Activated T-cell treated with anti-CD3 and anti-CD28 coated beads, Interleukin-2, amount 50 U/mL, for 48 hours (primary cell): ENCODE results near the gene NELL2.
"Not testable (repeated sequence)": the region's sequence is repeated elsewhere in the genome, so short reads cannot be mapped to it uniquely, and the experiment has no call there.

Experiments
- DNase-seq, 2 experiments: peaks; one replicate each; pipeline ENCODE4 v3.0.0-alpha.2; 2020

Gene NELL2

DNA sequence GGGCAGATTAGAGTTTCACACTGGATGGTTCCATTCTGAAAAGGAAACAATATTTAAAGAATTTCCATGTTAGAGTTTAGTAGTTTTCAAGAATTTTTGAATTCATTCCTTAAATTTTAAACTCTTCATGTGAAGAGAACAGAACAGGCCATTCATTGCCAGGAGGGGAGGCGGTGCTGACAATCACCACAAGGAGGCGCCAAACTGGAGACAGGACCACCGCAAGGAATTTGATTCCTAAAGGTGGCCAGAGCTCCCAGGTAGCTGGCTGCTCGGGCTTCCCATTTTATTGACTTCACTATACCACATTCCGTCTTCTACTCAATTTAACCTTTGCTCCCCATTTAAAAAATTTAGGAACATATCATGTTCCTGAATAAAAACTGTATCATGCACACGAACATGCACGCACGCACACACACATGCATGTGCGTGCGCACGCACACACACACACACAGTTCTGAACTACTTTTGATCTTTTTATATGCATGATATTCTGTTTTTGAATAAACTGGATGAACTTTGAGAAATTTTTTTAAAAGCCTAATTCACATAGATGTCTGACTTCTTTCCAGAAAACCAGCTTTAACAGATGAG is 101.2 kb downstream of the NELL2 start:
- peak; percentile 73 to 75 for DNase-seq

DNA sequence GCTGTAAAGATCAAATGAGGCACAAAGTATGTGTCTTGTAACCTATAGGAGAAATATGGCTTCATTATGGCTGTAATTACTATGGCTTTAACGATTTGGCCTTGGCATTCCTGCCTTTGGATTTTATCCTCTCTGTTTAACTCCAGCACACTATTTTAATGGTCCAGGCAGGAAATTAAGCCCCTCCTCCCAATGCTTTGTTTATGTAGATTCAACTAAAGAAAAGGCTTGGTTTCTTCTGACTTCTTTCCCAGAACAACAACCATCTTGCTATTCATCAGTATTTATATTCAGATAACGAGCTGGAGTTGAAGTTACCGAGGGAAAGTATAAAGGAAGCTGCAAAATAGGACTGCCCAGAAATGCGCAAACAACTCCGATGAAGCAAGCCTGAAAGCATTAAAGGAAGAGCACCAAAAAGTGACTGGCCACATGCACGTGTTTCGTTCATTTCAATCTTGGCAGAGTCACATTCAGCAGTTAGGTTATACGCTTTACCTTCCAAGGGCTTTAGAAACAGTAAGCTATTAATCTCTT is 104.6 kb downstream of the NELL2 start:
- DNase-seq = no peak

DNA sequence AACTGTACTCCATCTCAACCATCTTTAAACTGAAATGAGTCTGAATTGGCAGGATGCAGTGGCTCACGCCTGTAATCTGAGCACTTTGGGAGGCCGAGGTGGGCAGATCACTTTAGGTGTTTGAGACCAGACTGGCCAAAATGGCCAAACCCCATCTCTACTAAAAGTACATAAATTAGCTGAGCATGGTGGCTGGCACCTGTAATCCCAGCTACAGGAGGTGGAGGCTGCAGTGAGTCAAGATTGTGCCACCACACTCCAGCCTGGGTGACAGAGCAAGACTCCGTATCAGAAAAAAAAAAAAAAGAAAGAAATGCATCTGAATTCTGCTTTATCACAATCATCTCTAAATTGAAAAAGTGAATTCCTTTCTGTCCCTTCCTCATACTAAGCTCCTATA is 110.3 kb downstream of the NELL2 start:
- no peak for DNase-seq

DNA sequence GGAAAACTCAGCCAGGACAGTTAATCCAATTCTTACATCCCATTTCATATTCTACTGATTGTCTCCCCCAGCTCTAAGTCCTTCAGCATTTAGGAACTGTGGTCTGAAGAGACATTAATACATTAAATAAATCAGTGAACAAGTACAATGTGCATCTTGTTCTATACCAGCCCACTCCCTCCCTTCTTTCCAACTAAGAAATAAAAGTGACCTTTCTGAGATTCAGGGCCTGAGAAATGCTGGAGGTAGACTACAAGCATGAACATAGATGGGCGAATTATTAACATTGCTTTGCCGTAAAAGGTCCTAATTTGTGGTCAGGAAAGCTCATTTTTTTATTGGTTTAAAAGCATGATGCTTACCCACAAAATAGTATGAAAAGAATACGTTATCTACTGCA is 113.1 kb downstream of the NELL2 start:
- DNase-seq = no peak

DNA sequence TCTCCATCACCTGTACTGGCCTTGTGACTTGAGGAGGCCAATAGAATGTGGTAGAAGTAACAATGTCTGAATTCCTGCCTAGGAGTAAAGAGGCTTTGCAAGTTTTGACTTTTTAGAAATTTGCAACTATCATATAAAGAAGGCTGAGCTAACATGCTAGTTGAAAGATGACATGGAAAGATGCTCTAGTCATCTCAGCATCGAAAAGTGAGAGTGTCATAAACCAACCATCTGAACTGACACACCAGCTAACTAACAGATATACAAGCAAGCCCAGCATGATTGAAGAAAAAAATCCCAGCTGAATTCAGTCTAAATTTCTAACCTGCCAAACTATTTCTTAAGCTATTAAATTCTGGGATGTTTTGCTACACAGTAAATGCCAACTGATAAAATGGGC is 116.8 kb downstream of the NELL2 start:
- DNase-seq = no peak

DNA sequence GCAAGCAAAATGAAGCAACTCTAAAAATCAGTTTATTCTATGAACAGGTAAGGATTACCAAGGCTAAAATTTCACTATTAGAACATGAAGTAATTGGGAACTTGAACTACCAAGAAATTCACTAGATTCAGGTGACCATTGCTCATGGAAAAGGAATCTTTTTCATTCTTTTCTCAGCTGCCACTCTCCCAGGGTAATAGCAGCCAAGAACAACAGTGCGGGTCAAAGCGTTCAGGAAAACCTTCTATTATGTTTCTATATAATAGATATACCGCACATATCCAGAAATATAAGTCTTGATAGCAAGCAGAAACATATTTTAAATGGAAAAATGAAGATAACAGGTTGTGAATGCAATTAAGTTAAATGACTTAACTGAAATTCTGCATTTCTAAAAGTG is 125.6 kb downstream of the NELL2 start:
- no peak for DNase-seq

DNA sequence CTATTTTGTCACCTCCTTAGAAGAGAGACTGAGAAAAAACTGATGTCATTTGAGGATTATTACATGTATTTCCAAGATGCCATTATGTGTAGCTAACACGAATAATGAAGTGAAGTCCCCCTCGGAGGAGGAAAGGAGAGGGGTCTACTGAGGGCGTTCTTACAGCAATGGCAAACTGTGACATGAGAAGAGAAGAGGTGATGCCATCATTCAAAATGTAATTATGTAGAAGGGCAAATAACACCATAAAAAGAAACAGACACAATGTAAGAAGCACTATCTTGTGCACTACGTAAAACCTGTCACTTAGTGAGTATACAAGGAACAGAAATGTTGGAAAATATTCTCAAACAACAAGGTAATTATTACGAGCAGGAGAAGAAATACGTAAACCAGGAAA is 126.5 kb downstream of the NELL2 start:
- no peak for DNase-seq

DNA sequence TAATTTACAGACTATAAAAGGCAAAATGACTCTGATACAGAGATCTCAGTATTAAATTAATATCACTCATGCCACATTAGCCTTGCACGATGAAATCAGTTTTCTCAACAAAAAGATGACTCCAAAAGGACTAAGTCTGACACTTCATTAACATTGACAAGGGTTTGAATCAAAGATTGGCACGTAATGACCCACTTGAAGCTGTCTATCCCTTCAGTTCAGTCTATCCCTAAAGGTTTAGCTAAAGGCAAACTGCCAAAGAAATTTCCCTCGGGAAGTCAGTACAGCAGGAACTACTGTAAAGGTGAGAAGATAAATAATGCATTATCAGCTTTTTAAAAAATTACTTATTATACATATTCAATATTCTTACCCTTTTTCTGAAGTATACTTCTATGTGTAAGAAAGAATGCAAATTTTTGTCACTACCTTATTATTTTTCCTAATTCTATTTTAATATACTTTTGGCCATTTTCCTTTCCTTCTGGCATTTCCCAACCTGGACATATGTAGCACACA is 127.1 kb downstream of the NELL2 start:
- DNase-seq = no peak

DNA sequence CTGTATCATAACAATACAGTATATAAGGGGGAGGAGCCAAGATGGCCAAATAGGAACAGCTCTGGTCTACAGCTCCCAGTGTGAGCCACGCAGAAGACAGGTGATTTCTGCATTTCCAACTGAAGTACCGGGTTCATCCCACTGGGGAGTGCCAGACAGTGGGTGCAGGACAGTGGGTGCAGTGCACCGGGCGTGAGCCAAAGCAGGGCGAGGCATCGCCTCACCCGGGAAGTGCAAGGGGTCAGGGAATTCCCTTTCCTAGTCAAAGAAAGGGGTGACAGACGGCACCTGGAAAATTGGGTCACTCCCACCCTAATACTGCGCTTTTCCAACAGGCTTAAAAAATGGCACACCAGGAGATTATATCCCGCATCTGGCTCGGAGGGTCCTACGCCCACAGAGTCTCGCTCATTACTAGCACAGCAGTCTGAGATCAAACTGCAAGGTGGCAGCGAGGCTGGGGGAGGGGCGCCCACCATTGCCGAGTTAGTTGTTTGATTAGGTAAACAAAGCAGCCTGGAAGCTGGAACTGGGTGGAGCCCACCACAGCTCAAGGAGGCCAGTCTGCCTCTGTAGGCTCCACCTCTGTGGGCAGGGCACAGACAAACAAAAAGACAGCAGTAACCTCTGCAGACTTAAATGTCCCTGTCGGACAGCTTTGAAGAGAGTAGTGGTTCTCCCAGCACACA is 134.7 kb downstream of the NELL2 start:
- DNase-seq = not testable (repeated sequence)

DNA sequence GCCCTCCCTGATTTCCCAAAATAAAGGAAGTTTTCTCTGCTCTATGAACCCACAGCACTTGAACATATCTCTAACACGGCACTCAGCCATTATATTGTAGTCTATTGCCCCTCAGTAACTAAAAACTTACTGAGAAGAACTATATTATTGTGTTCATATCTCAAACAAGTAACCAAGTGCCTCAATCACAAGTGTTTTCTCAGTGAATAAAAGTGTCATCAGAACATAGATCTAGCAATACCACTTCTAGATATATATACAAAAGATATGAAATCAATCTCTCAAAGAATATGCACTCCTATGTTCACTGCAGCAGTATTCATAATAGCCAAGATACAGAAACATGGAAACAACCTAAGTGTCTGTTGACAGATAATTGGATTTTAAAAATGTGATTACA is 138.1 kb downstream of the NELL2 start:
- no peak for DNase-seq

DNA sequence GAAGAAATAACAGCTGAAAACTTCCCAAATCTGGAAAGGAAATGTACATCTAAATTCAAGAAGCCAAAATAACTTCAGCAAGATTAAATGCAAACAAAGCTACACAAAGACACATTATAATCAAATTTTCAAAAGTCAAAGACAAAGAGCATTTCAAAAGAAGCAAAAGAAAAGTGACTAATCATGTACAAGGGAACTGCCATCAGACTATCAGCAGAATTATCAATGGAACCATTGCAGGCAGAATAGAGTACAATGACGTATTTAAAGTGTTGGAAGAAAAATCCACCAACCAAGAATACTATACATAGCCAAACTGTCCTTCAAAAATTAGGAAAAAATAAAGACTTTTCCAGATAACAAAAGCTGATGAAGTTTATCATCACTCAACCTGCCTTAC is 147.5 kb downstream of the NELL2 start:
- no peak for DNase-seq

DNA sequence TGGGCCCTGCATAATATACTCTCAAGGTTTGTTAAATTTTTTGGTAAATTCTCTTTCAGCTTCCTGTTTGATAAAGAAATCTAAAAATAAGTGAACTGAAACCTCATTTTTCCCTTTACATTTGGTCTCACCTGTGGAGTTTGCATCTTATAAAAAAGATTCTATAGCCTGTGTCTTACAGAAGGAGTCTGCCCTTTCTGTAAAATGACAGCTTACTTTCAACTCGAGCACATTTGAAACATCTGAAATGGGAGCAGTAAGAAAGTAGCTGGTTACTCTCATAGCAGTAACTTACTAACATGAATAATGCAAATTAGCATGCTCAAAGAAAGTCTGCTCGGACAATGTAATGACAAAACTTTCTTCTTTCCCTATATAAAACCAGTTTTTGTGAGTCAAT is 155.8 kb downstream of the NELL2 start:
- no peak for DNase-seq

DNA sequence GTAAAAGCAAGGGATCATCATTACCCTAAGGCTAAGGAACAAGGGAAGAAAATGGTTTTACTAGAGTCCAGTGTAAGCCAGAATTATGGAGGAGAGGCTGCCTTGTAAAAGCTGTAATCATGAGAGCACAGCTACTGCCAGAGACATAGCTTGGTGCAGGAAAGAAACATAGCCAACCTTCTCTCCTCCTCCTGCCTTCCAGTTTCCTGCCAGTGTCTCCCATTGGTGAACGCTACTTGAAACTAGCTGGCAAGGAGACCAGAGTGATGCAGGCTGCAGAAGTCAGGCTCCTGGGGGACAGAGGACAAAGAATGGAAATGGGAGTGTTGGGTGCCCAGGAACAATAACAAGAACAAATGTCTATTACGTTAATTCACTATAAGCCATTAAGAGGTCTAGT is 158.5 kb downstream of the NELL2 start:
- DNase-seq = no peak

DNA sequence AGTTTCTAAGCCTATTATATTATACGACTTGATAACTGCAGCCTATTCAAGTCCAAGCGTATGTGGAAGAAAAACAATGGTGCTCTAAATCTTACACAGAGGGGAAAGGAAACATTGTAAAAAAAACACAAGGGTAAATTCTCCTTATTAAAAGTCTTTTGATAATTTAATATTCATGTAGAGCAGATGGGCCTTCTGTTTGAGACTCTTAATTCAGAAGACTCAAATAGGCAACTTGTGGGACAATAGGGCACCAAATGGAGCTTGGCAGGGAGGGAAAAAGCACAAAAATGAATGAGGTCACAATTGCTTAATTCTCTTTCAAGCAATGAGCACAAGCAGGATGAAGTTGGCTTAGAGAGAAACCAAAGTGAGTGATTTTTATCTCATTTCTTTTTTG is 159.4 kb downstream of the NELL2 start:
- no peak for DNase-seq

DNA sequence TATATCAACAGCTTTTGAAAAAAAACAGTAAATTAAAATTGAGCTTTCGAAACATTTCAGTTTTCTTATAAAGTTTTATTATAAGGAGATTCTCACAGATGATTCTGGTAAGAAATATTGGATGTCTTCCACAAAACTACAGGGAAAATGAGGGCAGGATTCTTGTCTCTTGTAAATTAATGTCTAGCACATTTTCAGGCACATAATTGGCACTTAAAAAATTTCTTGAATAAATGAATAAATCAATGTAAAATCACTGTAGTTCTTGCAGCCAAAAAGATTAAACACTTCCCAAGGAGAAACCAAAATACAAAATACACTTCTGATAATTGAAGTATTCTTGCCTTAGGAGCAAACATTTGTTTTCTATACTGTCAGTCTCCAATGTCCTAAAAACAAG is 164.4 kb downstream of the NELL2 start:
- no peak for DNase-seq

DNA sequence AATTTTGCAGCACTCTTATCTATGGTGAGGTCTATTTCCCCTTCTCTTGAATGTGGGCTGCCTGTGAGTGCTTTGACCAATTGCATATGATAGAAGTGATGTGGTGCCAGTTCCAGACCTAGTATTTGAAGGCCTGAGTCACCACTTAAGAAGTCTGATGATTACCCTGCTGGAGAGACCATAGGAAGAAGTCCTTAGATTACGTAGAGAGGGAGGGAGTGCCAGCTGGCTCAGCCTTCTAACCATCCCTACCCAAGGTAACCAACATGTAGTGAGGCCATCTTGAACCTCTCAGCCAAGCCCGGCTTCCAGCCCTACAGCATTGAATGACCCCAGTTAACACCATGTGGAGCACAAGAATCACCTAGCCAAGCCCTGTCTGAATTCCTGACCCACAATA is 166.9 kb downstream of the NELL2 start:
- DNase-seq = no peak

DNA sequence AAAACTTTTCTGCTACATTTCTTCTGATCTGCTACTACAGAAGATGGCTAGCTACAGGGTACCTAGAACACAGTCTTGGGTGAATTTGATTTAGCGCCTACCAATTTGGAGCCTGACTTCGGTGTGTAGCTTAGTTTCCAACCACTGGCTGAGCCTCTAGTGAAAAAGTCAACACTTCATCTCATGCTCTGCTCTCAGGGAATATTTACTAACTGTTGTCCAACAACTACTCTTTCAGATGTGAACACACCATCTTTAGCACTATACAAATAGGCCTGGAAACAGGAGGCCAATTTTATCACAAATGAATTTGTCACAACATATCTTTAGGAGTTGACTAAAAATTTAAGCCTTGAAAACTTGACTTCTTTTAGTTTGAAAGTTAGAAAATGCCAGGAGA is 167.9 kb downstream of the NELL2 start:
- DNase-seq = no peak

DNA sequence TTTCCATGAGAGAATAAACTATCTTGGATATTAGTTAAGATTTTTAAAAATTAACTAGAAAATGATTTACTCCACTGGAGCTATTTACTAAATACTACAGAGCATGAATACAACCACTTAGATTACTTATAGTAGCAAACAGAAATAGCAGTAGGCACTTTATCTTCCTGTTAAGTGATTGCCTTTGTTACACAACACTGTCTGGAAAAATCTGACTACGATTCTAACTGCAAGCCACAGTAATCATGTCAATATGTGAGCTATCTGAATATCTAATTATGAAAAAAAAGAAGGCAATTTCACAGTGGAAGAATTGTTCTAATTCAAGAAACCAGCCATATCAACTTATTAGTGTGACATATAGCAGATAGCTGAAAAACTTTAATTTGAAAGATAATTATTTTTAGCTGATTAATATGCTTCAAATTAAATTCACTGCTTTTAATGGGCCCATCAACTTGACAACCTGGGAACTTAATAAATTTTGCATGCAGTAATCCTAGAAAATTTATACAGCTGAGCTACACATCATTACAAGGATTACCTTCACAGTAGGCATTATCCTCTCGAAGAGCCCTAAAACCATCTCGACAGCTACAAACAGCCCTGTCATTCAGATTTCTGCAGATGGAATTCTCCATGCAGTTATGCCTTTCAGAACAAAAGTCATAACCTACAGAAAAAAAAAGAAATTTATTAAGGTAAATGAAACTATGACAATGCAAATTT is 172.8 kb downstream of the NELL2 start:
- no peak for DNase-seq

DNA sequence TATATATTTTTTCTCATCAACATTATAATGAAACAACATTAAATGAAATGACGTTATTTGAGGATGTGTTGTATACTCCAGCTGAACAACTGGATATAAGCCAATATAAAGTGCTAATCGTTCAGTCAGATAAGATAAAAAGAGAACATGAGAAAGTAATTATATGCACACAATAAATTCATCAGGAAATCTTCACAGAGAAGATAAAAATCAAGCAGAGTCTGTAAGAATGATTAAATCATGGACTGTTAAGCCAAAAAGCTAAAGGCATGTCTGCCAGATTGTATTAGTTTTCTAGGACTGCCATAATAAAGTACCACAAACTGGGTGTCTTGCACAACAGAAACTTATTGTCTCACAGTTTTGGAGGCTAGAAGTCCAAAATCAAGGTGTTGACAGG is 178.6 kb downstream of the NELL2 start:
- DNase-seq = no peak

DNA sequence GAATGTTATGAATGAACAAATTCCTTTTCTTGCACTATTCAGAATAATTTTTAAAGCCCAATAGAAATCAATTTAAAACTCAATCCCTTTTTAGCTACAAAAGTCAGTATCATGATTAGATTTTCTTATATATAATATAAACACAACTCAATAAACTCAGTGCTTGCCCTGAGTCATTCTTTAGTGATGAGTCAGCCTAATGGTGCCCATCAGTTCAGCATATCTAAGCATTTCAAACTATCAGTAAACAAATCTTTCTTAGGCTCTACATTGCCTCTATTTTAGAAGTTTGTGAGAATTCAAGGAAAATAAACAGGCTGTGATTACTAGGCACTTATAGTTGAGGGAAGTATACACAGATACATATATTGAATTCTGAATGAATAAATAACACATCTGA is 179.6 kb downstream of the NELL2 start:
- DNase-seq = no peak

DNA sequence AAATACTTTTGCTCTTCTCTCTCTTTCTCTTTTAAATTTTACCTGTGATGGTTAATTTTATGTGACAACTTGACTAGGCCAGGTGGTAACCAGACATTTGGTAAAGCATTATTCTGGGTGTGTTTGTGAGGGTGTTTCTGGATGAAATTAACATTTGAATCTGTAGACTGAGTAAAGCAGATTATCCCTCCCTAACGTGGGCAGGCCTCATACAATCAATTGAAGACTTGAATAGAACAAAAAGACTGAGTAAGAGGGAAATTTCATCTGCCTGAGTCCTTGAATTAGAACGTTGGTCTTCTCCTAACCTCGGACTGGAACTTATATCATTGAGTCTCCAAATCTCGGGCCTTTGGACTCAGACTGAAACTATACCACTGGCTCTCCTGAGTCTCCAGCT is 182.1 kb downstream of the NELL2 start:
- no peak for DNase-seq

DNA sequence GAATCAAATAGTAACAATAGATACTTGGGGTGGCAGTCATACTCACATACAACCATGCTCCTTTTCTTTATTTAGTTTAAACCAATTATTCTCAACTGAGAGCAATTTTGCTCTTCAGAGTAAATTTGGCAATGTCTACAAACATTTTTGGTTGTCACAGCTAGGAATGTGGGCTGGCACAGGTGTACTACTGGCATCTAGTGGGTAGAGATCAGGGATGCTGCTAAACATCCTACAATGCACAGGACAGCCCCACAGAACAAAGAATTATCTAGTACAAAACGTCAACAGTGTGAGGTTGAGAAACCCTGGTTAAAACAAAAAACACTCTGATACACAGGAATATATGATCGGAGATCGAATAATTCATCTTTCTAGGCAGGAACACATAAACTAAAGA is 186.5 kb downstream of the NELL2 start:
- DNase-seq = no peak

DNA sequence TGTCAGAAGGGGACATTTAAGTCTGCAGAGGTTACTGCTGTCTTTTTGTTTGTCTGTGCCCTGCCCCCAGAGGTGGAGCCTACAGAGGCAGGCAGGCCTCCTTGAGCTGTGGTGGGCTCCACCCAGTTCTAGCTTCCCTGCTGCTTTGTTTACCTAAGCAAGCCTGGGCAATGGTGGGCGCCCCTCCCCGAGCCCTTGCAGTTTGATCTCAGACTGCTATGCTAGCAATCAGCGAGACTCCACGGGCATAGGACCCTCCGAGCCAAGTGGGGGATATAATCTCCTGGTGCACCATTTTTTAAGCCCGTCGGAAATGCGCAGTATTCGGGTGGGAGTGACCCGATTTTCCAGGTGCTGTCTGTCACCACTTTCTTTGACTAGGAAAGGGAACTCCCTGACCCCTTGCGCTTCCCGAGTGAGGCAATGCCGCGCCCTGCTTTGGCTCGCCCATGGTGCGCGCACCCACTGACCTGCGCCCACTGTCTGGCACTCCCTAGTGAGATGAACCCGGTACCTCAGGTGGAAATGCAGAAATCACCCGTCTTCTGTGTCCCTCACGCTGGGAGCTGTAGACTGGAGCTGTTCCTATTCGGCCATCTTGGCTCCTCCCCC is 189.2 kb downstream of the NELL2 start:
- DNase-seq = not testable (repeated sequence)

DNA sequence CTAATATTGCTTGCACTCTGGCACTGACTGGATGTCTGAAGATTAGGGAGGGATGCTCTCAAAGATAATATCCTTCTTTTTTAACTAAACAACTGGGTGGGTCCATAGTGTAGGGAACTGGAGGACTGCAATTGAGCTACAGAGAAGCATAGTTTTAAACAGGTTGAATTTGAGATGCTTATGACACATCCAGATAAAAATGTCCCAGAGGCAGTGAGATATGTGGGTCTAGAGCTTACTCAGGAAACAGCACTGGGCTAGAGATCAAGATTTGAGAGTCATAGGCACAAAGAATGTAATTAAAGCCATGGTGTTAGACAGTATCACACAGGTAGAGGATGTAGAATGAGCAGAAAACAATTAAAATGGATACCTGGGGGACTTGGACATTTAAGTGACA is 198.4 kb downstream of the NELL2 start:
- no peak for DNase-seq
